OCI-LY7 (cell line): Measurements from ENCODE around the gene XNDC1N. TPM values are rescaled to one million over a fixed set of nuclear protein-coding genes. Genes with fewer than 3 reads are reported as not detected.
"Not testable (repeated sequence)": the region's sequence is repeated elsewhere in the genome, so short reads cannot be mapped to it uniquely, and the experiment has no call there.

Source experiments
- BruUV-seq: library from RNA; stranded (reverse); fragments of 400-500 nt; replicated peaks from 2 replicates; lab custom pipeline; 2021; lab: Mats Ljungman, UMichigan
- CTCF ChIA-PET: fragments of 300-600 bp; sonication (Branson Sonifier 250); formaldehyde crosslinking; loops from one replicate; lab custom pipeline; 2022; ENCODE audit warnings: antibody characterized with exemption; ENCODE audit not compliant: unreplicated experiment; lab: Charles Lee
- POLR2A ChIA-PET: fragments of 300-600 bp; sonication (Branson Sonifier 250); formaldehyde crosslinking; loops from one replicate; lab custom pipeline; 2022; ENCODE audit warnings: antibody characterized with exemption; lab: Charles Lee
- DNase-seq: peaks from one replicate; pipeline ENCODE4 v3.0.0-alpha.2; 2015; ENCODE audit warnings: low spot score
- H2AFZ ChIP-seq: fragments of 200-600 bp; sonication (generic), shearing (Covaris generic); 2 replicates; pipeline ENCODE4 v1.6.1; 2014; ENCODE audit warnings: mild to moderate bottlenecking, antibody characterized with exemption, low read length, moderate library complexity
- H3K27ac ChIP-seq: fragments of 200-600 bp; sonication (generic); 2 replicates; pipeline ENCODE4 v1.5.1; 2014; ENCODE audit warnings: mixed run types, low read depth, mild to moderate bottlenecking, moderate library complexity, low read length, inconsistent platforms; ENCODE audit not compliant: poor library complexity, severe bottlenecking
- H3K36me3 ChIP-seq: fragments of 200-600 bp; sonication (generic); 2 replicates; pipeline ENCODE4 v1.6.1; 2014; ENCODE audit warnings: mild to moderate bottlenecking, antibody characterized with exemption, low read length, moderate library complexity, mixed read lengths; ENCODE audit not compliant: insufficient read depth
- H3K4me1 ChIP-seq: fragments of 200-600 bp; sonication (generic); 2 replicates; pipeline ENCODE4 v1.5.1; 2014; ENCODE audit warnings: mild to moderate bottlenecking, low read length; ENCODE audit not compliant: insufficient read depth, poor library complexity, severe bottlenecking
- H3K4me2 ChIP-seq: fragments of 200-600 bp; sonication (generic); 2 replicates; pipeline ENCODE4 v1.6.1; 2014; ENCODE audit warnings: mild to moderate bottlenecking, low read length
- H3K4me3 ChIP-seq: fragments of 200-600 bp; sonication (generic); 2 replicates; pipeline ENCODE4 v1.5.1; 2014; ENCODE audit warnings: mild to moderate bottlenecking, low read depth, low read length; ENCODE audit not compliant: poor library complexity, severe bottlenecking
- H3K79me2 ChIP-seq: fragments of 200-600 bp; sonication (generic); 2 replicates; pipeline ENCODE4 v1.6.1; 2016; ENCODE audit warnings: low read depth, mild to moderate bottlenecking, low read length, moderate library complexity, mixed read lengths; ENCODE audit not compliant: insufficient read depth
- H3K9me2 ChIP-seq: fragments of 200-600 bp; sonication (generic); 2 replicates; pipeline ENCODE4 v1.6.1; 2016; ENCODE audit warnings: mild to moderate bottlenecking, low read length, mixed read lengths; ENCODE audit not compliant: insufficient read depth
- H3K9me3 ChIP-seq: fragments of 200-600 bp; sonication (generic); 2 replicates; pipeline ENCODE4 v1.6.1; 2014; ENCODE audit warnings: mild to moderate bottlenecking, mixed run types, low read length, mixed read lengths
- H4K20me1 ChIP-seq: fragments of 200-600 bp; sonication (generic); 2 replicates; pipeline ENCODE4 v1.6.1; 2014; ENCODE audit warnings: mild to moderate bottlenecking, antibody characterized with exemption, low read length, moderate library complexity, mixed read lengths; ENCODE audit not compliant: insufficient read depth
- CTCF ChIP-seq: fragments of 200-600 bp; sonication (generic); conservative IDR thresholded peaks from 2 replicates; pipeline ENCODE4 v1.5.1; 2014; ENCODE audit warnings: mild to moderate bottlenecking, antibody characterized with exemption, low read length, moderate library complexity, mixed read lengths
- EZH2phosphoT487 ChIP-seq: fragments of 200-600 bp; sonication (generic); IDR thresholded peaks from 2 replicates; pipeline ENCODE4 v1.6.1; 2018; ENCODE audit warnings: low read depth, borderline replicate concordance, mild to moderate bottlenecking, mixed run types, antibody characterized with exemption, low read length, moderate library complexity, mixed read lengths
- intact Hi-C: fragments of 100-400 bp; cut with micrococcal nuclease; formaldehyde crosslinking; loops from one replicate; pipeline ENCODE4 v1.10.0; 2022; ENCODE audit not compliant: unreplicated experiment
- total RNA-seq, 2 experiments: library from RNA; depleted of rRNA in 1 of 2; stranded (reverse); fragments of >200 nt in 1 of 2; shearing (Covaris generic) in 1 of 2; gene quantifications; 2 replicates each; pipeline ENCODE4 v1.2.3, GENCODE V29; 2014 to 2022

The XNDC1N gene
- total RNA-seq, 2 experiments from 2014 or later, result 32.2 to 33.4 TPM

- H3K4me3 ChIP-seq, result no peak overlapping the region
- H3K27ac ChIP-seq, result no peak overlapping the region
- peaks cover 15% of the 10 kb centered on the region for H3K36me3 ChIP-seq
- DNase-seq, result no peak
- ChIA-PET POLR2A (interaction anchor here (1.4 kb wide), 1 partner anchor 20 kb away, joined by 3 read pairs; the partner anchor contains the start of gene XNDC1N), CTCF (no interaction called here)
- H3K4me1 ChIP-seq, result no peaks in the 10 kb centered on the region
- H3K4me2 ChIP-seq, result no peak overlapping the region
- no peak overlapping the region for H2AFZ ChIP-seq
- no peak for TF ChIP-seq EZH2phosphoT487
- TF ChIP-seq CTCF, result no peak
- H3K9me3 ChIP-seq, result no peaks in the 10 kb centered on the region
- intact Hi-C loops, result no loop called here
- no peaks in the 10 kb centered on the region for H3K79me2 ChIP-seq
- BruUV-seq, result no TSS peak
- no peaks in the 10 kb centered on the region for H3K9me2 ChIP-seq
- no peaks in the 10 kb centered on the region for H4K20me1 ChIP-seq
Measured at GRCh38 chr11:71908218-71908617, 20.2 kb downstream of the XNDC1N start.

DNA sequence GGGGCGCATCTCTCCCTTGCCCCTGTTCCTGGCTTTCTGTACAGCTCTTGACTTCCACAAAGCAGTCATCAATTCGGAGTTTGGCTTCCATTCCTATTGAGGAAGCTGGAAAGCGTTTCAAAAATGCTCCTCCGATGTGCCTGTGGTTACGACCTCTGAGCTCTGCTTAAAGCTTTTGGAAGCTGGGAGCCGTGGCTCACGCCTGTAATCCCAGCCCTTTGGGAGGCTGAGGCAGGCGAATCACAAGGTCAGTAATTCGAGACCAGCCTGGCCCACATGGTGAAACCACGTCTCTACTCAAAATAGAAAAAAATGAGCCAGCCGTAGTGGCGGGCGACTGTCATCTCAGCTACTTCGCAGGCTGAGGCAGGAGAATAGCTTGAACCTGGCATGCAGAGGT lies 27.3 kb downstream of the XNDC1N start:
- H3K79me2 ChIP-seq, H3K9me2 ChIP-seq, H3K27ac ChIP-seq, intact Hi-C loops, BruUV-seq, H3K9me3 ChIP-seq, H4K20me1 ChIP-seq, DNase-seq, CTCF ChIA-PET, H3K36me3 ChIP-seq, H3K4me2 ChIP-seq, POLR2A ChIA-PET, H3K4me3 ChIP-seq, H2AFZ ChIP-seq, H3K4me1 ChIP-seq: not testable (repeated sequence)

DNA sequence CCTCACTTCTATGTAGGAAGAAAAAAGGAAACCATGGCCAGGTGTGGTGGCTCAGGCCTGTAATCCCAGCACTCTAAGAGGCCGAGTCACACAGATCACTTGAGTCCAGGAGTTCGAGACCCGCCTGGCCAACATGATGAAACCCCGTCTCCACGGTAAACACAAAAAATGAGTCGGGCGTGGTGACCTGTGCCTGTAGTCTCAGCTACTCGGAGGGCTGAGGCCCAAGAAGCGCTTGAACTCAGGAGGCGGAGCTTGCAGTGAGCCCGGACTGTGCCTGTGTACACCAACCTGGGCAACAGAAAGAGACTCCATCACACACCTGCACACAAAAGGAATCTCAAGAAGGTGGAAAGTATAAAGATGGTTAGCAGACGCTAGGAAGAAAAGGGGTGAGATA lies 32.4 kb downstream of the XNDC1N start:
- no peaks in the 10 kb centered on the region for H4K20me1 ChIP-seq
- CTCF ChIA-PET, result no interaction called here
- no peaks in the 10 kb centered on the region; the same call in 1 of the 2 replicates for H3K36me3 ChIP-seq
- BruUV-seq, result no TSS peak
- H3K4me2 ChIP-seq, result no peak overlapping the region
- H3K9me3 ChIP-seq, result no peaks in the 10 kb centered on the region
- H3K4me3 ChIP-seq, result no peak overlapping the region
- H3K4me1 ChIP-seq, result no peaks in the 10 kb centered on the region
- POLR2A ChIA-PET, result no interaction called here
- intact Hi-C loops, result no loop called here
- TF ChIP-seq CTCF (no peak), EZH2phosphoT487 (no peak)
- H3K79me2 ChIP-seq, result no peaks in the 10 kb centered on the region
- no peak overlapping the region for H3K27ac ChIP-seq
- no peak for DNase-seq
- no peak overlapping the region for H2AFZ ChIP-seq
- H3K9me2 ChIP-seq, result no peaks in the 10 kb centered on the region

GRCh38 chr11:71889181-71889872 lies 39.1 kb downstream of the XNDC1N start:
- H3K4me3 ChIP-seq, H3K4me2 ChIP-seq, CTCF ChIA-PET, POLR2A ChIA-PET, BruUV-seq, H3K36me3 ChIP-seq, H4K20me1 ChIP-seq, H3K79me2 ChIP-seq, DNase-seq, H3K27ac ChIP-seq, H2AFZ ChIP-seq, H3K9me2 ChIP-seq, H3K9me3 ChIP-seq, H3K4me1 ChIP-seq, intact Hi-C loops: not testable (repeated sequence)

DNA sequence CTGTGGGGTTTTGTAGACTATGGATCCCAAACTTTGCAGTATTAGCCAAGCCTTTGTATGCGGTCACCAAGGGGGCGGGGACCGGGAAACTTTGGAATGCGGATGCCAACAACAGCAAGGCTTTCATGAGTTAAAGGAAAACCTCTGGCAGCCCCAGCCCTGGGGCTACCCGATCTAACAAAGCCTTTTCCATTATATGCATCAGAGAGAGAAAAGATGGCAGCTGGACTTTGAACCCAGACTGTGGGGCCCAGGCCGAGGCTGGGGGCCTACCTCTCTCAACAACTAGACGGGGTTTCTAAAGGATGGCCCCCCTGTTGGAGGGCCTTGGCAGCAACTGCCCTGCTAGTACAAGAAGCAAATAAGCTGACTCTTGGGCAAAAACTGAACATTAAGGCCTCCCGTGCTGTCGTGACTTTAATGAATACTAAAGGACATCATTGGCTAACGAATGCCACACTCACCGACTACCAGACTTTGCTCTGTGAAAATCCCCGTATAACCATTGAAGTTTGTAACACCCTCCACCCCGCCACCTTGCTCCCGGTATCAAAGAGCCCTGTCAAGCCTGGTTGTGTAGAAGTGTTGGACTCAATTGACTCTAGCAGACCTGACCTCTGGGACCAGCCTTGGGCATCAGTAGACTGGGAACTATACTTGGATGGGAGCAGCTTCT lies 39.9 kb downstream of the XNDC1N start:
- H3K4me3 ChIP-seq, H3K79me2 ChIP-seq, DNase-seq, BruUV-seq, POLR2A ChIA-PET, H4K20me1 ChIP-seq, intact Hi-C loops, H3K9me3 ChIP-seq, H3K27ac ChIP-seq, H2AFZ ChIP-seq, H3K9me2 ChIP-seq, H3K36me3 ChIP-seq, CTCF ChIA-PET, H3K4me2 ChIP-seq, H3K4me1 ChIP-seq: not testable (repeated sequence)
